Prostate gland (tissue), 2 donors: ENCODE results near the gene CAPRIN1.

Experiments
- POLR2A ChIP-seq: fragments of 450-650 bp; IDR thresholded peaks from one replicate; pipeline ENCODE4 v1.6.1; 2016; ENCODE audit warnings: antibody characterized with exemption, mild to moderate bottlenecking
- POLR2AphosphoS5 ChIP-seq: sonication (generic); formaldehyde crosslinking; IDR thresholded peaks from one replicate; pipeline ENCODE4 v1.6.1; 2017; ENCODE audit warnings: antibody characterized with exemption
- TF ChIP-seq, protein P1 (sequence below), 4 experiments: fragments of 200-600 bp in 2 of 4; fragments of 450-650 bp in 2 of 4; sonication (generic) in 2 of 4; IDR thresholded peaks; 1 replicate in 3 of 4; 2 replicates in 1 of 4; pipeline ENCODE4 v1.5.1; 2016 to 2019; ENCODE audit warnings: antibody characterized with exemption in 4 of 4, mild to moderate bottlenecking in 2 of 4, moderate library complexity in 2 of 4

DNA sequence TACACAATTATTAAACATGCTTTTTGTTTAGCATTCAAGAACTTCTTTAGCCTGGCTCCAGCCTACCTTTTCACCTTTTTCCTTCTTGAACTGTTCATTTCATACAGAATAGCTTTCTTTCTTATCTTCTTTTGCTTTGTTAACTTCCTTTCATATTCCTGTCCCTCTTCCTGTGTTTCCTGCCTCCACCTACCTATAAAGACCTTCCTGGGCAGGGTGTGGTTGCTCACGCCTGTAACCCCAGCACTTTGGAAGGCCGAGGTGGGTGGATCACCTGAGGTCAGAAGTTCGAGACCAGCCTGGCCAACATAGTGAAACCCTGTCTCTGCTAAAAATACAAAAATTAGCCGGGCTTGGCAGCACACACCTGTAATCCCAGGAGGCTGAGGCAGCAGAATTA is 22.9 kb downstream of the CAPRIN1 start:
- TF ChIP-seq, protein P1, sequence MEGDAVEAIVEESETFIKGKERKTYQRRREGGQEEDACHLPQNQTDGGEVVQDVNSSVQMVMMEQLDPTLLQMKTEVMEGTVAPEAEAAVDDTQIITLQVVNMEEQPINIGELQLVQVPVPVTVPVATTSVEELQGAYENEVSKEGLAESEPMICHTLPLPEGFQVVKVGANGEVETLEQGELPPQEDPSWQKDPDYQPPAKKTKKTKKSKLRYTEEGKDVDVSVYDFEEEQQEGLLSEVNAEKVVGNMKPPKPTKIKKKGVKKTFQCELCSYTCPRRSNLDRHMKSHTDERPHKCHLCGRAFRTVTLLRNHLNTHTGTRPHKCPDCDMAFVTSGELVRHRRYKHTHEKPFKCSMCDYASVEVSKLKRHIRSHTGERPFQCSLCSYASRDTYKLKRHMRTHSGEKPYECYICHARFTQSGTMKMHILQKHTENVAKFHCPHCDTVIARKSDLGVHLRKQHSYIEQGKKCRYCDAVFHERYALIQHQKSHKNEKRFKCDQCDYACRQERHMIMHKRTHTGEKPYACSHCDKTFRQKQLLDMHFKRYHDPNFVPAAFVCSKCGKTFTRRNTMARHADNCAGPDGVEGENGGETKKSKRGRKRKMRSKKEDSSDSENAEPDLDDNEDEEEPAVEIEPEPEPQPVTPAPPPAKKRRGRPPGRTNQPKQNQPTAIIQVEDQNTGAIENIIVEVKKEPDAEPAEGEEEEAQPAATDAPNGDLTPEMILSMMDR (IDR thresholded peaks at IDR 0.05), result no peak
- TF ChIP-seq POLR2A (no peak), POLR2AphosphoS5 (no peak)
